Sciatic nerve (tissue), 2 donors: ENCODE measurements around the gene SHROOM3. TPM values are rescaled to one million over a fixed set of nuclear protein-coding genes. Genes with fewer than 3 reads are reported as not detected.
"Not testable (repeated sequence)": the region's sequence is repeated elsewhere in the genome, so short reads cannot be mapped to it uniquely, and the experiment has no call there.

Experiments used
- ATAC-seq: fragments of 200-7000 bp; cut with Tn5 transposase; one replicate; pipeline ENCODE4 v1.9.1; 2020; ENCODE audit warnings: mild to moderate bottlenecking, moderate library complexity
- DNase-seq: peaks from one replicate; pipeline ENCODE4 v3.0.0-alpha.2; 2020; ENCODE audit warnings: low spot score
- intact Hi-C: fragments of 100-400 bp; cut with DNase I; formaldehyde crosslinking; loops from one replicate; pipeline ENCODE4 v1.14.2; 2022
- total RNA-seq: library from RNA; stranded (reverse); fragmentation: NEBNext Ultra II Directional; extraction: Animal tissue kit (Norgen Biotek cat#: 25700); gene quantifications from one replicate; pipeline ENCODE4 v1.2.1, GENCODE V29; 2021
- donor health status: DM: no; HTN: no; CAD: no.
- donor health status: DM: no; HTN: no; CAD: no.

SHROOM3 gene
- 46.2 TPM for total RNA-seq

DNA sequence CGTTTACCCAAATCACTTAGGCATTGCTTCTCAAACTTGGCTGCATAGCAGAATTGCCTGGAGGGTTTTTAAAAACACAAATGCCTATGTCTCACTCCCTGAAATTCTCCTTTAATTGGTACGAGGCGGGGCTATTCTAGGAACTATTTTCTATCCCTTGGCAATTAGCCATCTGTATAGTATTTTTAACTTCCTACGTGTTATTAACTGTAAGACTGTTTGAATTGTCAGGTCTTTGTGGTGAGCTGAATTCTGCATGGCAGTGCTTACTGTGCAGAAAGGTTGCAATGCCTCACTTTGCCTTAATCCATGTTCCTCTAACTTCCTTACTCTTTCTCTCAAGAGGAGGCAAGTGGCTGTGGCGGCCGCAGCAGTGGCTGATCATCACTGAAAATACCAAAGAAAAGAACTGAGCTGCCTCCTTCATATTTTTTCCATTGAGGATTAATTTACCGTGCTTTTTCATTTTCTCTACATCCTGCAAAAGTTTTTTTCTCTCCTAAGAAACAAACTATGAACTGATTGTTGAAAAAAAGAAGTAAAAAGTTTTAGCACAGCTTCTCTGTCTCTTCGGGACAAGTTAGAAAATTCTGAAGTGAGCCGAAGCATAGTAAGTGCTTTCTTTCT lies at the start of gene SHROOM3:
Gene SHROOM3 (plus strand): TSS at position 329 of the 627 bp plus-strand sequence. CDS start 824 bp downstream, outside the sequence.
- ATAC-seq (peak; percentile 74), DNase-seq (no peak)
- intact Hi-C loops = loop anchor here (5.0 kb wide), 1 partner anchor 67 kb away; no protein-coding TSS in a partner anchor

GRCh38 chr4:76385974-76386373 lies 49.1 kb upstream of the SHROOM3 start:
- ATAC-seq = no peak
- DNase-seq = no peak
- intact Hi-C loops = no loop called here

- no peak for DNase-seq
- intact Hi-C loops = no loop called here
- no peak for ATAC-seq
Observed at GRCh38 chr4:76386566-76387305, 48.3 kb upstream of the SHROOM3 start.

DNA sequence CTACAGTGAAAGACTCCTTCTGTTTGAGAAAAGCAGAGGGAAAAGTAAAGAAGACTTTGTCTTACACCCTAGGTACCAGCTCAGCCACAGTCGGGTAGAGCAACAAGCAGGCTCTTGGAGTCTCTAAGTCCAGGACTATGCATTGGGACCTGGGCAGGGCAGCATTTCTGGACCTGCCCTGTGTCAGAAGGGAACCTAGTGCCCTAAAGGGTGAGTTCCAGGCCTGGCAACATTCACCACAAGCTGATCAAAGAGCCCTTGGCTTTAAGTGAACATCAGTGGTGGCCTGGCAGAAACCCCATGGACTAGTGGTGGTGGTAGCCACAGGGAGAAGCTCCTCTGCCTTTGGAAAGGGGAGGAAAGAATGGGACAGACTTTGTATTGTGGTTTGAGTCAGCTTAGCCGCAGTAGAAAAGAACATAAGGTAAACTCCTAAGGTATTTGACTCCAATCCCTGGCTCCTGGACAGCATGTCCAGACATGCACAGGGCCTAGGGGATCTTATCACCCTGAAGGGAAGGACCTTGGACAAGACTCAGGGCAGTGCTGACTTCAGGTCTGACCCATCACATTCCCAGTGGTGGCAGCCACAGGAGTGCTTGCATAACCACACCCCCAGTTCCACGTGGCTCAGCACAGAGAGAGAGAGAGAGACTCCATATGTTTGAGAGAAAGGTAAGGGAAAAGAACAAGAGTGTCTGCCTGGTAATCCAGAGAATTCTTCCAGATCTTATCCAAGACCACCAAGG lies 46.7 kb upstream of the SHROOM3 start:
- intact Hi-C loops = no loop called here
- ATAC-seq (no peak), DNase-seq (no peak)

- ATAC-seq = no peak
- intact Hi-C loops = no loop called here
- DNase-seq = no peak
Observed at GRCh38 chr4:76401654-76402053, 33.4 kb upstream of the SHROOM3 start.

- DNase-seq (no peak), ATAC-seq (no peak)
- intact Hi-C loops = no loop called here
Observed at GRCh38 chr4:76406081-76406480, 28.9 kb upstream of the SHROOM3 start.

- DNase-seq (no peak), ATAC-seq (no peak)
- intact Hi-C loops = no loop called here
Observed at GRCh38 chr4:76407440-76408119, 27.4 kb upstream of the SHROOM3 start.

DNA sequence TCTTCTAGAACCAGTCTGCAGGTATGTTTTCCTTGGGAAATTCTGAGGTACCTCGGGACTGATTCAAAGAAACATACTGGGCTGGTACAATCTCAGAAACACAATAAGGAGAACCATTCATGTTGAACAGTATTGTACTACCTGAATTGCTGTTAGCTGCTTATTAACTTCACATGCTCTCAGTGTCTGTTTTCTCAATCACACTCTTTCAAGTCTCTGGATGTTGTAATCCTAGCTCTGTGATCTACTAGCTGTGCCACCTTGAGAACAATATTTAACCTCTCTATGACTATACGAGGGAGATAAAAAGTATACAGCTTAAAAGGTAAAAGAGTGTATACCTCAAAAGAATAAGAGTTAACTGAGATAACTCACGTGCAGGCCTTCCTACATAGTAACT lies 24.4 kb upstream of the SHROOM3 start:
- DNase-seq (no peak), ATAC-seq (no peak)
- intact Hi-C loops = no loop called here

GRCh38 chr4:76420188-76420761 lies 14.8 kb upstream of the SHROOM3 start:
- DNase-seq (no peak), ATAC-seq (peak; percentile 54)
- intact Hi-C loops = loop anchor here (10.0 kb wide), 1 partner anchor 335 kb away; no protein-coding TSS in a partner anchor

- peak; percentile 84 for ATAC-seq
- intact Hi-C loops = loop anchor here (1.0 to 10.0 kb wide), 2 partner anchors 42 to 334 kb away; no protein-coding TSS in a partner anchor
- no peak for DNase-seq
Observed at GRCh38 chr4:76420762-76421581, 14.1 kb upstream of the SHROOM3 start, which contains the start of gene CCDC158. Gene CCDC158, minus strand, starts transcription at chr4:76421141. Its CDS starts 17,934 bp downstream, at chr4:76403207.

DNA sequence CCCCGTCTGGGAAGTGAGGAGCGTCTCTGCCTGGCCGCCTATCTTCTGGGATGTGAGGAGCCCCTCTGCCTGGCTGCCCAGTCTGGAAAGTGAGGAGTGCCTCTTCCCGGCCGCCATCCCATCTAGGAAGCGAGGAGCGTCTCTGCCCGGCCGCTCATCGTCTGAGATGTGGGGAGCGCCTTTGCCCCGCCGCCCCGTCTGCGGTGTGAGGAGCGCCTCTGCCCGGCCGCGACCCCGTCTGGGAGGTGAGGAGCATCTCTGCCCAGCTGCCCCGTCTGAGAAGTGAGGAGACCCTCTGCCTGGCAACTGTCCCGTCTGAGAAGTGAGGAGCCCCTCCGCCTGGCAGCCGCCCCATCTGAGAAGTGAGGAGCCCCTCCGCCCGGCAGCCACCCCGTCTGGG lies 11.9 kb upstream of the SHROOM3 start:
- ATAC-seq, DNase-seq: not testable (repeated sequence)
- intact Hi-C loops = loop anchor here (10.0 kb wide), 1 partner anchor 332 kb away; no protein-coding TSS in a partner anchor

GRCh38 chr4:76426272-76426671 lies 8.8 kb upstream of the SHROOM3 start:
- DNase-seq (no peak), ATAC-seq (no peak)
- intact Hi-C loops = loop anchor here (10.0 kb wide), 1 partner anchor 329 kb away; no protein-coding TSS in a partner anchor

DNA sequence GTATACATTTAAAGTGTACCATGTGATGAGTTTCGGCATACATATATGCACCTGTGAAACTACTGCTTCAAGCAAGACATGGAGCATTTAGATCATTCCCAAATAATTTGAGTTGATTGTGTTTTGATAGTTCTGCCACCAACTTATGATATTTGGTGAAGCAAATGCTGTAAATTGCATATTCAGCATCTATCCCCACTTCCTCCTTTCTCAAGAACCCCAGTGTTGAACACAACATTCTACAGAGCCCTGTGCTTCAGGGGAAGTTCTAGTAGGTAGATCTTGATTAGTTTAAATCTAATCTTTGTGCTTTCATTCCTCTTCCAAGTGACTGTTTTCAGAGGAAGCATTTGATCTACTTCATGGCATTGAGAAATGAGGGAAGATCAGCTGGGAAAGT lies 5.4 kb upstream of the SHROOM3 start:
- intact Hi-C loops = loop anchor here (5.0 to 10.0 kb wide), 2 partner anchors 73 to 325 kb away; no protein-coding TSS in a partner anchor
- no peak for DNase-seq
- no peak for ATAC-seq

DNA sequence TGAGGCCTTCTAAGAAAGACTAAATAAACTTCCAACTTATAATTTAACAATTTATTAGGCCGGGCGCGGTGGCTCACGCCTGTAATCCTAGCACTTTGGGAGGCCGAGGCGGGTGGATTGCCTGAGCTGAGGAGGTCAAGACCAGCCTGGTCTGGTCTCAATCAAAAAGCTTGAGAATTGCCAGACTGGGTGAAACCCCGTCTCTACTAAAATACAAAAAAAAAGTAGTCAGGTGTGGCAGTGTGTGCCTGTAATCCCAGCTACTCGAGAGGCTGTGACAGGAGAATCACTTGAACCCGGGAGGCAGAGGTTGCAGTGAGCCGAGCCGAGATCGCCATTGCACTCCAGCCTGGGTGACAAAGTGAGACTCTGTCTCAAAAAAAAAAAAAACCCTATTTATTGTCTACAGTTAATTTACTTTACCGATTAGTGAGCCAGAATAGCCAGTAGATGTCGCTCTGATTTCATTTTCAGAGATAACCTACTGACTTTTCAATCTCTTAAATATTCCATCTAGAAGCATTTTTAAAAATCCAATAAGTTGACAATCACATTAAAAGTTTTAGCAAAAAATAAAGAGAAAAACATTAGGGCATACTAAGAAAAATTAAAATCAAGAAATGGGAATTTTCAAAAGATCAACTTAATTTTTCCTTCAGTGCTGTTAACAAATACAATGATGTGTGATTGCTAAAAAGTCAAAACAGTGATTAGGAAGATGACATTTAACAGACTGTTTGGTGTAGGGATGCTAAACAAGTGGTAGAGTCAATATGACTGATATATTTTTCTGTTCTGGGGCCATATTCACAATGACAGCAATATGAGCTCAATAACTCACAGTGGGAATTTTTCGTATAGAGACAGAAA lies 4.3 kb upstream of the SHROOM3 start:
- ATAC-seq = peak; percentile 59
- intact Hi-C loops = loop anchor here (5.0 kb wide), 1 partner anchor 72 kb away; no protein-coding TSS in a partner anchor
- DNase-seq = no peak

GRCh38 chr4:76435528-76436319 lies 695 bp downstream of the SHROOM3 start:
- intact Hi-C loops = no loop called here
- peak; percentile 34 for ATAC-seq
- DNase-seq = no peak

GRCh38 chr4:76439491-76439890 lies 4.5 kb downstream of the SHROOM3 start:
- DNase-seq (no peak), ATAC-seq (no peak)
- intact Hi-C loops = no loop called here
